OCI-LY7 (cell line): Measurements from ENCODE around the gene AKR1C4.
"Not testable (repeated sequence)": the region's sequence is repeated elsewhere in the genome, so short reads cannot be mapped to it uniquely, and the experiment has no call there.

Experiments
- CTCF ChIP-seq: fragments of 200-600 bp; sonication (generic); conservative IDR thresholded peaks from 2 replicates; pipeline ENCODE4 v1.5.1; 2014; ENCODE audit warnings: mild to moderate bottlenecking, antibody characterized with exemption, low read length, moderate library complexity, mixed read lengths
- EZH2phosphoT487 ChIP-seq: fragments of 200-600 bp; sonication (generic); IDR thresholded peaks from 2 replicates; pipeline ENCODE4 v1.6.1; 2018; ENCODE audit warnings: low read depth, borderline replicate concordance, mild to moderate bottlenecking, mixed run types, antibody characterized with exemption, low read length, moderate library complexity, mixed read lengths

DNA sequence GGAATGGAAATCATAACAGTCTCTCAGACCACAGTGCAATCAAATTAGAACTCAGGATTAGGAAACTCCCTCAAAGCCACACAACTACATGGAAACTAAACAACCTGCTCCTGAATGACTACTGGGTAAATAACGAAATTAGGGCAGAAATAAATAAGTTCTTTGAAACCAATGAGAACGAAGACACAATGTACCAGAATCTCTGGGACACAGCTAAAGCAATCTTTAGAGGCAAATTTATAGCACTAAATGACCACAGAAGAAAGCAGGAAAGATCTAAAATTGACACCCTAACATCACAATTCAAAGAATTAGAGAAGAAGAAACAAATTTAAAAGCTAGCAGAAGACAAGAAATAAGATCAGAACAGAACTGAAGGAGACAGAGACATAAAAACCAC lies 40.9 kb downstream of the AKR1C4 start:
- not testable (repeated sequence) for TF ChIP-seq EZH2phosphoT487, CTCF
